Measurements from ENCODE around the gene MYH14.

MYH14 gene

DNA sequence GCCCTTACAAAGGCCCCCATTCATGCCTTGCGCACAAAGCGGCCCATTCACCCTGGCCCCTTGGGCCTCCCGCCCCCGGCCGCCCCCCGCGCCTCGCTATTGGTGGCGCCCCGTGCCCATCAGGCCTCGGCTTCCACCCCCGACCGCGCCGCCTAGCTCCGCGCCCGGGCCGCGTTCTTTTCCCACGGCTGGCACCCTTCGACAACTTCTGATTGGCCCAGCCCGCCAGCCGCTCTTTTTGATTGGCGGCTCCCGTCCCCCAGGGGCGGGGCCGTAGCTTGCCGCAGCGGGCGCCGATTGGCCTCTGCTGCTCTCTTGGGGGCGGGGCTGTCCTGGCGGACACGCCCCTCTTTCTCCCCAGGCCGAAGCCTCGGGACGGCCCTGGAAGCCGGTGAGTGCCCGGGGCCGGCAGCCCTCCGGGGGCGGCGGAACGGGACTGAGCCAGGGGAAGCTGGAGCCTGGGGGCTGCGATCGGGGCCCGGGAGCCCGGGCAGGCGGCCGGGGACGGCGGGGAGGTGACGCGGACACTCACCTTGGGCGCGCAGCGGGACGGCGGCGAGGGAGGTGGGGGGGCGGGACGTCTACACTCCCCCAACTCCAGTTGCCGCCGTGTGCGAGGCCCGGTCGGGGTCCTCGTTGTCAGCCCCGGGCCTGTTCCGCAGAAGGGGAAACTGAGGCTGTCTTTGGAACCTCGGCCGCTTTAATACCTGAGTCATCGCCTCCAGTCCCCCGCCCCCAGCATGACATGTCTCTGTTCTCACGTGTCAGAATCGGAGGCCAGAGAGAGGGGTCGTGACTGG is at the start of gene MYH14:
Gene MYH14 (plus strand): TSS at position 342 of the 800 bp plus-strand sequence. CDS start 6,744 bp downstream, outside the sequence.
- no peak for FAIRE-seq

- FAIRE-seq, result no peak
These were observed 48.9 kb upstream of the MYH14 start for GRCh38 chr19:50154529-50154928.

DNA sequence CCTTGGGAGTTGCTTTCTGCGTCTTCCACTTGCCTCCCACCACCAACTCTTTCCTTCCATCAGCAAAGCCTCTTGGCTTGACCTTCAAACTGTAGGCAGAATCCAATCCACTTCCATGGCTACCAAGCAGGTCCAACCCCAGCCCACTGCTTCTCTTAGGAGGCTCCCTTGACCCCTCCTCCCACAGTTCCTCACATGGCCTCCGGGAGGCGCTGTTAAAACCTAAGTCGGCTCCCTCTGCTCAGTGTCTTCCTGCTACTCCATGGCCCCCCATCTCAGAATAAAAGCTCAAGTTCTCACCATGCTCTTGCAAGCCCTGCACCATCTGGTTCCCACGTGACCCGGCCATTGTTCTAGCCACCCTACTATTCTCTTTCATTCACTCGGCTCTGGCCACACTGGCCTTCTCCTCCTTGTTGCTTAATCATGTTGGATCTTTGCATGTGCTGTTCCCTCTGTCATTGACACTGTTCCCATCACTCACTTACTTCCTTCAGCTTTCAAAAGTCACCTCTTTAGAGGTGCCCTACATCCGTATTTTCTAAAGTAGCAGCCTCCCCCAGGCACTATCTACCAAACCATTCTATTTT is 47.8 kb upstream of the MYH14 start:
- no peak for FAIRE-seq

DNA sequence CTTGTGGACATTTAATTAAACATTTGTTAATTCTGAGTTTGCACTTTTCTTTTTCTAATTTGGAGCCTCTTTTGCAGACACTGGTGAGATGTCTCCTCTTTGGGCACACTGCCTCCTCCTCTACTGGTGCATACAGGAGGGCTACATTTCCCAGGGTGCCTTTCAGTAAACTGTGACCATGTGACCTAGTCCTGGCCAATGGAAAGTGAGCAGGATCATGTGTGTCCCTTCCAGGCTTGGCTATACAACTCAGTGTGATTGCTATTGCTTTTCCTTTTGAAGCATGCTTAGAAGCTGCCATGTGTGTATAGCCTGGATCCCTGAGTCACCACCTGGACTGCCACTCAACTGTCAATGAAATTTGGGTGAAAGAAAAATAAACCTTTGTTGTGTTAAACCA is 44.8 kb upstream of the MYH14 start:
- no peak for FAIRE-seq

DNA sequence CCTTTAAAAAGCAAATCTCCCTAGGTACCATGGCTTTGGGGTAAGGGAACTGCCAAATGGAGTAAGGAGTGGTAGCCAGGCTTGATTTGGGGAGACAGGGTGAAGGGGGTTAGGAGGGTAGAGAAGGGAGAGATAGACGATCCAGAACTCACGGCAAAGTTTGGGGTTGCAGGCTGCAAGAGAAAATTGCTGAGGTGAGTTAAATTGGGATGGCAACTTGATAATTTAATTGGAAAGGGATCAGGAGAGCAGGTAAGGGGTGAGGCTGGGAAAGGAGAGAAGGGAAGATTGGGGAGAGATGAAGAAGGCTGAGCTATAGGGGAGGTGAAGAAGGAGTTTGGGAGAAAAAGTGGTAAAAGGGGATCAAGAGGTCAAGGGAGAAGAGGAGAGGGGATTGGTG is 44.3 kb upstream of the MYH14 start:
- no peak for FAIRE-seq

GRCh38 chr19:50162988-50163387 is 40.4 kb upstream of the MYH14 start, which contains the start of gene IZUMO2:
TSS of gene IZUMO2 (minus strand) at chr19:50163281. CDS start at chr19:50163194, 87 bp downstream.
- no peak for FAIRE-seq

GRCh38 chr19:50167314-50167721 is 36.1 kb upstream of the MYH14 start:
- FAIRE-seq, result no peak

- FAIRE-seq, result no peak
These were observed 31.7 kb upstream of the MYH14 start for GRCh38 chr19:50171752-50172151.

DNA sequence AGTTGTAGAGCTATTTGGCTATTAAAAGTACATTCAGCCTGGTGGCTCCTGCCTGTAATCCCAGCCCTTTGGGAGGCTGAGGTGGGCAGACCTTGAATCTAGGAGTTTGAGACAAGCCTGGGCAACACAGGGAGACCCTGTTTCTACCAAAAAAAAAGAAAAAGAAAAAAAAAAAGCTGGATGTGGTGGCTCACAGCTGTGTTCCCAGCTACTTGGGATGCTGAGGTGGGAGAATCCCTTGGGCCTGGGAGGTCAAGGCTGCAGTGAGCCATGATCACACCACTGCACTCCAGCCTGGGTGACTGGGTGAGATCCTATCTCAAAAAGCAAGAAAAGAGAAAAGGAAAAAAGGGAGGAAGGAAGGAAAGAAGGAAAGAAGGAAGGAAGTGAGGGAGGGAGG is 30.7 kb upstream of the MYH14 start:
- no peak for FAIRE-seq

DNA sequence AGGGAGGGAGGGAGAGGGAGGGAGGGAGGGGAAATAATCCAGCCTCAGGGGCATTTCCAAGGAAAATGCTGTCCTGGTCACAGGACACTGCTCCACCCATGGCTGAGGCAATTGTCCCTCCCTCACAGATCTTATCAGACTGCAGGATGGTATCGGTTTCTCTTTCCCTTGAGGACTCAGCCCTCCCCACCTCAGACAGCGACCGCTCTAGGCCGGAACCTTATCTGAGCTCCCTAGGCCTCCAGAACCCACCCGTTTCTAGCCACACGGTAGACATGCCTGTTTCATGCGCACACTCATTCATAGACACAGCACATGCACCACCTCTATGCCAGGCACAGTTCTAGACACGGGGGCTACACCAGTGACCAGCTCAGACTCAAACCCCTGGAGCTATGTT is 30.3 kb upstream of the MYH14 start:
- FAIRE-seq, result no peak

DNA sequence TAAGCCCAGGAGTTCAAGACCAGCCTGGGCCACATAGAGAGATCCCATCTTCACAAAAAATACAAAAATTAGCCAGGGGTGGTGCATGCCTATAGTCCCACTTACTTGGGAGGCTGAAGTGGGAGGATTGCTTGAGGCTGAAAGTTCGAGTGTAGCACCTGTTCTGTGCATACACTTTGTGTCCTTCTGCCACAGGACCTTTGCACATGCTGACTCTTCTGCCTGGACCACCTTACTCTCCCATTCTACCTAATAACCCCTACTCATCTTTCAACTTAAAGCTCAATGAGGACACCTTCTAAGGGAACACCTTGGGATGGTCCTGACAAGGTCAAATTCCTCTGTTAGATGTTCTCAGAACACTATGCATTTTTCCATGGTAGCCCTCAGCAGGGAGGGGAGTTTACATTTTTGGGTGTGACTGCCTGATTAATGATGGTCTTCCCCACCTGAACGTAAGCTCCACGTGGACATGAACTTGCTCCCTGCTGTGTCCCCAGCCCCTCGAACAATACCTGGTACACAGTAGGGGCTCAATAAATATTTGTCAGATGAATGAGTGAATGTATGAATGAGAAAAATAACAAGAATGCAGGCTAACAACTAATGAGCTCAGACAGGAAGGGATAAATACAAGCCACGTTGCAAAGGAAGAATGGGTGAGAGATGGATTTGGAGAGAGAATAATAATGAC is 29.2 kb upstream of the MYH14 start:
- no peak for FAIRE-seq

DNA sequence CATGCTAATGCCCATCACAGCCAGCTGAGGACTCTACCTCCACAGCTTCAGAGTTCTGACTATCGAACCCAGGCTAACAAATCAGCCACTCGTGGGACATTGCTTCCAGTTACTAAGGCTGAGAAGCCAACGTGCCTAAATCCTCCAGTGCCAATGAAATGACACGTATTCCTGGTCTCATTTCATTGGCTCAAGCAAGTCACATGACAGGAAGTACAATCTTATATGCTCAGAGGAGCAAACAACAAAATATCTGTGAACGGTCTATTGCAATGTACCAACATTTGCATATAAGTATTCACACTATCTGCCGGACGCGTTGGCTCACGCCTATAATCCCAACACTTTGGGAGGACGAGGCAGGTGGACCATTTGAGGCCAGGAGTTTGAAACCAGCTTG is 27.5 kb upstream of the MYH14 start:
- FAIRE-seq, result no peak

GRCh38 chr19:50176775-50177174 is 26.6 kb upstream of the MYH14 start:
- FAIRE-seq, result no peak

DNA sequence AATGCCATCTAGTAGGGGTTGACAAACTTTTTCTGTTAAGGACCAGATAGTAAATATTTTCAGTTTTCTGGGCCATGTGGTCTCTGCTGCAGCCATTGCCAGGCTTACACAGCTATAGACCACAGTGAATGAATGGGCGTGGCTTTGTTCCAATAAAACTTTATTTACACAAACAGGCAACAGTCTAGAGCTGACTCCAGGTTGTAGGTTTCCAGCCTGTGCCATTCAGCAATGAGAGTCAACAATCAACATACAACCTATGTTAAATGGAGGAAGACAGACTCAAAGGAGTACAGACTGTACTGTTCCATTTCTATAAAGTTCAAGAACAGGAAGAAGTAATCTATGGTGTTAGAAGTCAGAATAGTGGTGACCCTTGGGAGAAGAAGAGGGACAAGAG is 25.1 kb upstream of the MYH14 start:
- FAIRE-seq, result no peak

DNA sequence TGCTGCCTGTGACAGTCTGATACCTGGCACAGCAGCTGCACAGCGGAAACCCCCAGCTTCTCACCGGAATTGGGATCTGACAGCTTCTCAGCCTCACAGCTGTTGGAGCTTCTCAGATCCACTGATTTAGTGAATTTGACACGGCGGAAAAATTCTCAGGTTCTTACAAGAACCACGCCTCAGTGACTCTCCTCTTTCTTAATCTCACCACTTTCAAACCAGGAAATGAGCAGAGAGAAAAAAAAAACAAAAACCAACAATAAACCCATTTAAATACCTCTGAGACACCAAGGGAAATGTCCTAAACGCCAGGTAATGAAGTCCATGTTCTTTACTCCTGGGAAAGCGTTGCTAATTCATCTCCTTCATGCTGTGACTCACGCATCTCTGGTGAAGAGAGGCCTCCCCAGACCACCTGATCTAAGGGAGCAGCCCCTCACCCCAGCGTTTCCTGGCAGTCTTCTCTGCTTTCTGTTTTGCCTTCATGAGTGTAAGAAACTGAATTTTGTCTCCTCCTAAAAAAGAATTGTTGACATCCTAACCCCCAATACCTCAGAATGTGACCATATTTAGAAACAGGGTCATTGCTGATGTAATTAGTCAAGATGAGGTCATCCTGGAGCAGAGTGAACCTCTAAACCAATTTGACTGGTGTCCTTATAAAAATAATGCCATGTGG is 24.4 kb upstream of the MYH14 start:
- FAIRE-seq, result no peak

- FAIRE-seq, result no peak
These were observed 22.3 kb upstream of the MYH14 start for GRCh38 chr19:50181121-50181520.

GRCh38 chr19:50184196-50184595 is 19.2 kb upstream of the MYH14 start:
- FAIRE-seq, result no peak

DNA sequence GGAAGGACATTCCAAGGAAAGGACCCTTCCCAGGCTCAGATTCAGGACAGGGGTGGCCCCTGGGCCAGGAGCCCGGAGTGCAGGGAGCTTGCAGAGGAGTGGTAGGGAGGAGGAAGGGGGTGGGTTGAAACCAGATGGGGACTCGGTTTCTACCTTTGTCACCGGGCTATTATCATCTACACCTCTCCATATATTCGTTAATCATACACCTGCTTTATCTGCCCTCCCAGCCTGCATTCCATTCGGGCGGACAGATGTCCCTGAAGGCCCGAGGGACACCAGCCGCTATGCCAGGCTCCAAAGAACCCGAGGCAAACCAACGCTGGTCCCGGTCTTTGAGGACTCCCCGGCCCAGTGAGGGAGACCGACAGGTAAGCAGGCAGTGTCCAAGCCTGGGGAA is 15.5 kb upstream of the MYH14 start:
- no peak for FAIRE-seq

GRCh38 chr19:50189331-50189730 is 14.1 kb upstream of the MYH14 start:
- no peak for FAIRE-seq

DNA sequence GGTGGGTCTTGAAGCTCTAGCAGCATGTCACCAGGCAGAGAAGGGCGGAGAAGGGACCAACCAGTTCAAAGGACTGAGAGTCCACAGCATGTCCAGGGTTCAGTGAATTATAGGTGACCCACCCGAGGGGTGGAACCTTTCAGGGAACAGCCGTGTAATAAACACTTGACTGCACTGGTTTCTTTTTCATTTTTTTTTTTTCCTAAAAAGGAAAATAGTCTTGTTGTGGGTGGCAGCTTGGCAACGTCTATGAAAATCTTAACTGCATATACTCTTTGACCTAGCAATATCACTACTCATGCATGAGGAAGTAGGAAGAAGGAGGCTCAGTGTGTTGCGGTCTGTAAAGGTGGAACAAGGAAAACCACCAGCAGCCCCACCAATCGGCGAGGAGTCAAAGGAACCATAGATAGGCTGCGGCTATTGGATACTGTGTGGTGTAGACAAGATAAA is 13.0 kb upstream of the MYH14 start:
- no peak for FAIRE-seq

- FAIRE-seq, result no peak
These were observed 12.2 kb upstream of the MYH14 start for GRCh38 chr19:50191216-50191615.

GRCh38 chr19:50192463-50193211 is 10.8 kb upstream of the MYH14 start:
- no peak for FAIRE-seq
